ENCODE results near the gene MISP.
A peak's percentile ranks its signal among the peaks of the same experiment; 100 is the strongest.

MISP gene

GRCh38 chr19:796692-797527 lies 46.0 kb downstream of the MISP start, which contains the start of gene PTBP1:
TSS of gene PTBP1 (plus strand) at chr19:797452. CDS start at chr19:797498, 46 bp downstream.
- DNase-seq (ENCODE audit: low read depth in 2 of 2), result peak; percentile 98 to 99

- DNase-seq (ENCODE audit: low read depth in 2 of 2), result peak; percentile 73 to 78
Measured at GRCh38 chr19:797528-798414, 46.9 kb downstream of the MISP start.

DNA sequence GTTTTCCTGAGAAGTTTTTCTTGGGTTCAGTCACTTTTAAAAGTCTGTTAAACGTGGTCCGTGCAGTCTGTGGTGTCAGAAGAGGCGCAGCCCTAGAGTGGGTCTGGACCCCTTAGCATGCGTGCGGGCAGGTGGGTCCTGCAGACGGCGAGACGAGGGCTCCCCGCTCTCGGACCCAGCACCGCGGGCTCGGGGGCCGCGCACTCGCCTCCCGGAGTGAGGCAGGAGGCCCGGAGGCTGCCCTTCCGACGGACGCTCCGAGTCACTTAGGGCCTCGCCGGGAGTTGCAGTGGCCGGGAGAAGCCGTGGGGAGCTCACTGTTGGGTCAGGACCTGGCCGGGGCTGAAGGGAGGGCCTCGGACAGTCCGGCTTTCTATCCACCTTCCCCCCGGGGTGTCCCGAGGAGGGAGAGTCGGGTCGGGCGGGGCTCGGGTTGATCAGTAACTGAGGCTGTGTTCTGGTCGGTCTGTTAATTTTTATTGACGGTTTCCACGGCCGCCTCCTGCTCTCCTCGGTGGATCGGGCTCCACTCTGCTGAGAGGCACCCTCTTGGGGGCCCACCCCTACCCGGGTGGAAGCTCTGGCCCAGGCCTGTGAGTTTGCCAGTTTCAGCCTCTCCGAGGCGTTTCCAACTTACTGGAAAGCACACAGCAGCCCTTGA lies 47.6 kb downstream of the MISP start:
- no peak for DNase-seq (ENCODE audit: low read depth in 2 of 2)

DNA sequence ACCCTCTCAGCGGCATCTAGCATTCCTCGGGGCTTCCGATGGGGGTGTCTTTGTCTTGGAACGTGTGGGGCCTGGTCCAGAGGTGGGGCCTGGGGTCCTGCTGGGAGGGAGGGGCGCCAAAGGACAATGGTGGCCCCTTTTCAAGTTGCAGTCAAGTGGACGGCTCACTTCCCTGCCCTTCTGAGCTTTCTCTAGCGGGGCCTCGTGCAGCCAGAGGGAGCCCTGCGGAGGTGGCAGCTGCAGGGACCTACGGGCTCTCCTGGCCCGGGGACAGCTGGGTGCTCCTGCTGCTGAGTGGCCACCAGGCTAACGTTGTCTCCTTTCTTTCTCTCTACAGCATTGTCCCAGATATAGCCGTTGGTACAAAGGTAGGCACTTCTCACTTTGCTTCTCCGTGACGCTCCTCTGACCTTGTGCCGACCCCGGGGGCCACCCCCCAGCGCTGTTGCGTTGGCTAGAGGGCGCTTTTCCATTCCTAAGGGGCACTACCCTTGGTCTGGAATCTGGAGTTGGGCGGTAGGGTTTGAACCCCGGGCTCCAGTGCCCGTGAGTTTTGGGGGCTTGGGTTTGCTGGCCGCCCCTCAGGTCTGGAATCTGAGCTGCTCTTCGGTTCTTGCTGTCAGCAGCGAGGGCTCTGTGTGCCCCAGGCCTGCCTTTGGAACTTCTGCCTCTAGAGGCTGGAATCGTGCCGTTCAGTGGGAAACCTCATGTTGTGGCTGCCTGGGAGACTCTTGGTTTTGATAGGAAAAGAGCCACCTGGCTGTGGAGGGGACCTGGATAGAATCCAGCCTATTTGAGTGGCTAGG lies 48.4 kb downstream of the MISP start:
- DNase-seq (ENCODE audit: low read depth in 2 of 2), result no peak

DNA sequence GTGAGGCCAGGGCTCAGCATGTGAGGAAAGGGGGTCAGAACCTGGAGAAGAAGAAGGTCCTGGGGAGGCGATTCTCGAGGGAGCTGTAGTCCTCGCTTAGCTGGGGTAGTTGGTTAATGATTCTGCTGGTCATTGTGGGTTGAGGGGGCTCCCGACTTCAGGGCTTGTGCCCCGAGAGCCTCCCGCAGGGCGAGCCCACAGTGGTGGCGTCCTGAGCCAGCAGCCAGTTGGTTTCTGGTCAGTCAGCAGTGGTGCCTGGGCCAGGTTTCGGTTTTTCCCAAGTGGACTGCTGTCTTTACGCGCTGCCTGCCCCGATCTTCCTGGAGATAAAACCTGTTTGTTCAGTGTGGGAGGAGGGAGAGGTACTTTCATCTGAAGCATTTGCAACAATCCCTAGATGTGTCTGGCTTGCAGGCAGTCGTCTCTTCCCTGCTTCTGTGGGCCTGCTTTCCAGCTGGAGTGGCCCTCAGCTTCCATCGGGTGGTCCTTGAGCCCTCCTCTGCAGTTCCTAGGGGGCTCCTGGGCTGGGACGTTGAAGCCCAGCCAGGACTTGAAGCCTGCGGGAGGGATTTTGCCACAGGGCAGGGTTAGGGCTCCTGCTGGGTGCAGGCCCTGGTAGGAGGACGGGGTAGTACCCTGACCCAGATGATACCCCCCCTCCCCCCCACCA lies 49.6 kb downstream of the MISP start:
- no peak for DNase-seq (ENCODE audit: low read depth in 2 of 2)

- no peak for DNase-seq (ENCODE audit: low read depth in 2 of 2)
Measured at GRCh38 chr19:801030-801860, 50.3 kb downstream of the MISP start.

GRCh38 chr19:801861-802497 lies 51.1 kb downstream of the MISP start:
- DNase-seq (ENCODE audit: low read depth in 2 of 2), result no peak

DNA sequence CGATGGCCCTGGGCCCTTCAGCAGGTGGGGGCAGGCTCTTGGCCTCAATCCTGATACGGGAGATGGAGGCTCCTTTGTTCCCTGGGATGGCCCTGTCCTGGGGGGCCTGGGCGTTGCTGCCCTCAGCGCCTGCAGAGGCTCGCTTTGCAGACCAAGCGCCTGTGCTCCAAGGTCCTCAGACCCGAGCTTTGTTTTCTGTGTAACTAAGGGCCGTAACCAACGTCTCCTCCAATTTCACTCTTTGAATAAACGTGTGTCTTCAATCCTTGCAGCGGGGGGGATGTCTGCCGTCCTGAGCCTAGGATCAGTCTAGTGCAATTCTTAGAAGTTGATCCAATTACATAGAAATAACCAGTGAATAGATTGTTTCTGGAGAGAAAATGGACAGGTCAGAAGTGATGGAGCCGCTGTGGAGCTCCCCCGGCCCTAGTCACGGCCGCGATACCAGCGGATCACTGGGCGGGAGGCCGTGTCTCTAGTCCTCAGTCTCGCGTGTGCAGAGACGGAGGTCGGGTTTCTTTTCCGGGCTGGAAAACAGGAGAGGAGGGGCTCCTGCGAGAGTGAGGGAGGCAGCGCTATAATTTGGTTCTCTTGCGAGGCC lies 51.7 kb downstream of the MISP start:
- no peak for DNase-seq (ENCODE audit: low read depth in 2 of 2)

DNA sequence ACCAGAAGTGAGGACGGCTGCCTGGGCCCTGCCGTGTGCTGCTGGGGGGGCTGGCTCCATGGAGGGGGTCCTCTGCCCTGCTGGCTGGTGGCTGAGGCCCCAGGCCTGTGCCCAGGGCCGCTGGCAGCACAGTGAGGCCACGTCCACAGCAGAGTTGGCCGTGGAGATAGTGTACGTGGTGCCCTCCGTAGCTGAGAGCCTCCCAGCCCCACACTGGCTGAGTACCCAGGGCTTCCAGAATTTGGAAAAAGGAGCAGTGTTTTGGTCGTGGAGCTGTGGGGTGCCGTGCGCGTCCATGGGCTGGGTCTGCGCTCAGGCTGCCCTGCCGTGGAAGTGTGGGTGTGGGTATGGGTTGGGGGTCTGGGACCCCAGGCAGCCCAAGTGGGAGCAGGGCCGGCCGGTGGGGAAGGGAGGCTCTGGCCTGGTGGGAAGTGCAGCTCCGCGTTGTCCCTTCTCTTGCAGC lies 52.2 kb downstream of the MISP start:
- no peak for DNase-seq (ENCODE audit: low read depth in 2 of 2)

DNA sequence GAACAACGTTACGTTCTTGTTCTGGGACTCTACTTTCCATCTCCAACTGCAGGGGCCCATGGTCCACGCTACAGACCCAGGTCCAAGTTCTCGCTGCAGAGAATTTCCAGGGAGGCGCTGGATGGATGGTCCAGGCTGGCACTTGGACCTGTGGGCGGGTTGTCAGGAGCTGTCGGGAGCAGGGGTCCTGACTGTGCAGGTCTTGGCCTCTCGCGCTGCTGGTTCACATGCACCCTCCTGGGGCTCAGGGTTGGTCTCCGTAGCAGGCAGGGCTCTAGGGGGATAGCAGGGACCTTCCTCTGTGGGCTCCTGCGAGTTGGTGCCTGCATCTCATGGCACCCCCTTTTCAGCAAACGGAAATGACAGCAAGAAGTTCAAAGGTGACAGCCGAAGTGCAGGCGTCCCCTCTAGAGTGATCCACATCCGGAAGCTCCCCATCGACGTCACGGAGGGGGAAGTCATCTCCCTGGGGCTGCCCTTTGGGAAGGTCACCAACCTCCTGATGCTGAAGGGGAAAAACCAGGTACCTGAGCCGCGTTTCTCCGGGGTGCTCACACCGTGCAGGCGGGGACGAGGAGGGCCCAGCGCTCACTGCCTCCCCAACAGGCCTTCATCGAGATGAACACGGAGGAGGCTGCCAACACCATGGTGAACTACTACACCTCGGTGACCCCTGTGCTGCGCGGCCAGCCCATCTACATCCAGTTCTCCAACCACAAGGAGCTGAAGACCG lies 52.9 kb downstream of the MISP start:
- DNase-seq (ENCODE audit: low read depth in 2 of 2), result no peak

DNA sequence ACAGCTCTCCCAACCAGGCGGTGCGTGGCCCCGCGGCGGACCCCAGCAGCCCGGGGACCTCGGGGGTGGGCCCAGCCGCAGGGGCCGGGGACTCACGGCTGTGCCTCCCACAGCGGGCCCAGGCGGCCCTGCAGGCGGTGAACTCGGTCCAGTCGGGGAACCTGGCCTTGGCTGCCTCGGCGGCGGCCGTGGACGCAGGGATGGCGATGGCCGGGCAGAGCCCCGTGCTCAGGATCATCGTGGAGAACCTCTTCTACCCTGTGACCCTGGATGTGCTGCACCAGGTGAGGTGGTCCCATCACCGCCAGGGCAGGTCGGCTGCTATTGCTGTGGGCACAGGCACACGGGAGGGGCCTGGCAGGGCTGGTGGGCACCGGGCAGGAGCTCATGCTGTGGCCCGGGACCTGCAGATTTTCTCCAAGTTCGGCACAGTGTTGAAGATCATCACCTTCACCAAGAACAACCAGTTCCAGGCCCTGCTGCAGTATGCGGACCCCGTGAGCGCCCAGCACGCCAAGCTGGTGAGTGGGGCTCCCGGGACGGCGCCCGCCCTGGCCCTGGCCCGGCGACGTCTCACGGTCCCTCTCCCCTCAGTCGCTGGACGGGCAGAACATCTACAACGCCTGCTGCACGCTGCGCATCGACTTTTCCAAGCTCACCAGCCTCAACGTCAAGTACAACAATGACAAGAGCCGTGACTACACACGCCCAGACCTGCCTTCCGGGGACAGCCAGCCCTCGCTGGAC lies 53.7 kb downstream of the MISP start:
- DNase-seq (ENCODE audit: low read depth in 2 of 2), result no peak

- DNase-seq (ENCODE audit: low read depth in 2 of 2), result no peak
Measured at GRCh38 chr19:805166-805551, 54.2 kb downstream of the MISP start.

DNA sequence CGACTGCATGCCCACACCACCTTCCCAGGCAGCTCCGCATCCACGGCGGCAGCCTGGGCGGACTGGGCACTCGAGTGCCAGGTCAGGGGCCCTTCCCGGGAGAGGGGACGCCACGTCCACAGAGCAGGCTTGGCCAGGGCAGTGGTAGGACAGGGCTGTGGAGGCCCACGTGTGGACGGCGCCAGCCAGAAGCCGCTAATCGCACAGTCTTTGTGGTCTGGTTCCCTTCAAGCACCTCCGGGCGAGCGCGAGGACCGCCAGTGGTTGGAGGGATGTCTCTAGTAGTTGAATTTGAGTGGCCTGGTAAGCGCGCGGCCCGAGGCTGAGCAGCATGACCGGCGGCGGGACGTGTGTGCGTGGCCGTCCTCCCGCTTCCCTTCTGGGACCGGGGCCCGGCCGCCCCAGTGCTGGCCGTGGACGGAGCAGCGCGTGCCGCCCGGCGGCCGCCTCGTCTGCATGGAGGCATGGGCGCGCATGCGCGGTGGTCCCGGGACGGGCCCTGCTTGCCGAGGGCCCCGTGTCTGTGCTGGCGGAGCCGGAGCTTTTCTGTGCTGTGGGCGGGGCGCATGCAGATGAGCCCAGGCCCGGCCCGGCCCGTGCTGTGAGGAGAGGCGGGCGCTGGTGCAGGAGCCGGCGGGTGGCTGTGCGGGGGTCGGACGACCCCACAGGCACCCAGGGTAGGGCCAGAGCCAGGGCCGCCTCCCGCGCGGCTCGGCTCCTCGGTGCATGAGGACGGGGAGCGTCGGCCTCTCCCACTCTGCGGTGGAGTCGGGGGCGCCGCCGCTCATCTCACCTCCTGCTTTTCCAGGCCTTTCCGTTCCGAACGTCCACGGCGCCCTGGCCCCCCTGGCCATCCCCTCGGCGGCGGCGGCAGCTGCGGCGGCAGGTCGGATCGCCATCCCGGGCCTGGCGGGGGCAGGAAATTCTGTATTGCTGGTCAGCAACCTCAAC lies 55.0 kb downstream of the MISP start:
- no peak for DNase-seq (ENCODE audit: low read depth in 2 of 2)

- DNase-seq (ENCODE audit: low read depth in 2 of 2), result no peak
Measured at GRCh38 chr19:806815-807421, 56.0 kb downstream of the MISP start.

DNA sequence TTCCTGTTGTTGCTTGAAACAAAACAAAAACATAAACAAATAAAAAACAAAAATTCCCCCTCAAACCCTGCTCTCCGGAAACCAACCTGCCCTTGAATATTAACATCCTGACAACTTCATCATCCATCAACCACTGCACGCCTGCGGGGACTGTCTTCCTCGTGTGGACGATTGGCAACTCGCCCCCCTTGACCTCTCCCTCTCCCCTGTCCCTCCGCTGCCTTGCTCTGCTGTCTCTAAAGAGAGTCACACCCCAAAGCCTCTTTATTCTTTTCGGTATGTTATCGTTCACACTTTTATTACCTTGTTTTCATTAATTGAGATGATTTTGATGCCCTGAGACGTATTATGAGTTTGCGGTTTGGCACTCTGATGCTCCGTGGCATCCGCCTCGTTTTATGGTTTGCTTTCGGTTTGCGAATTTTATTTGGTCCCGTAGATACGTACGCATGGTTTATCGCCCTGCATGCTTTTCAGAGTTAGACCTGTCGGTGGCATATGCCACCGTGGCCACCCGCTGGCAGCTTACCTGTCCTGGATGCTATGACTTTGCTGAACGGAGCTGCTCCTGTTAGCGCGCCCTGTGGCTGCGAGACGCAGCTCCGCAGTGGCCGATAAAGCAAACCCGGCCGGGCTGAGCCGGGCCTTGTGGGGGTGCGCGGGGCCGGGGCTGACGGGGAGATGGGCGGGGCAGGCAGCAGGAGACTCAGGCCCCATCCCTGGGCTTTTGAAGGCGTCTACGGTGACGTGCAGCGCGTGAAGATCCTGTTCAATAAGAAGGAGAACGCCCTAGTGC lies 56.9 kb downstream of the MISP start:
- DNase-seq (ENCODE audit: low read depth in 2 of 2), result no peak

All from stimulated activated CD8-positive, alpha-beta memory T cell treated with anti-CD3 and anti-CD28 coated beads, Interleukin-2, amount 100 ng/mL, for 1 hour (primary cell).